ENCODE measurements around the gene PRXL2B.

DNA sequence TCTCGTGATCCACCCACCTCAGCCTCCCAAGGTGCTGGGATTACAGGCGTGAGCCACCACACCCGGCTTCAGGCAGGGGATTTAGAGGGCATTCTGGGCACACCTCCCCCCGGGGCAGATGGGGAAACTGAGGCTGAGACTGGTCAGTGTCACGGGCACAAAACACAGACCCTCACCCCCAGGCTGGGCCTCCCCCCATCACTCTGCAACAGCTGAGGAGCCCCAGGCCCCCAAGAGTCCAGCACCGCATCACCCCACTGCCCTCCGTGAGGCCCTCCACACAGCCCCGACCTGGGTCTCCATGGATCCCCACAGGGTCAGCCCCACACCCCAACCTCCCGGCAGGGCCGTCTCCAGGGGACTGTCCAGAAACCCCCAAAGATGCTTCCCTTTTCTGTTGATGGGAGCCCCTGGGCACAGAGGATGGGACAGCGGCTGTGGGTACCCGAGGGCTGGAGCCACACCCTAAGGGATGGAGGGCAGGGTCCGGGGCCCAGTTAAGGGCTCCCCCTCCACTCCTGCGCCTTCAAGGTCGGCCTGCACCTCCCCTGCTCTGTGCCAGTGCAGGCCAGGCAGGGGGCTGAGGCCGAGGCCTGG is 19.4 kb upstream of the PRXL2B start:
- TF ChIP-seq, protein P1, sequence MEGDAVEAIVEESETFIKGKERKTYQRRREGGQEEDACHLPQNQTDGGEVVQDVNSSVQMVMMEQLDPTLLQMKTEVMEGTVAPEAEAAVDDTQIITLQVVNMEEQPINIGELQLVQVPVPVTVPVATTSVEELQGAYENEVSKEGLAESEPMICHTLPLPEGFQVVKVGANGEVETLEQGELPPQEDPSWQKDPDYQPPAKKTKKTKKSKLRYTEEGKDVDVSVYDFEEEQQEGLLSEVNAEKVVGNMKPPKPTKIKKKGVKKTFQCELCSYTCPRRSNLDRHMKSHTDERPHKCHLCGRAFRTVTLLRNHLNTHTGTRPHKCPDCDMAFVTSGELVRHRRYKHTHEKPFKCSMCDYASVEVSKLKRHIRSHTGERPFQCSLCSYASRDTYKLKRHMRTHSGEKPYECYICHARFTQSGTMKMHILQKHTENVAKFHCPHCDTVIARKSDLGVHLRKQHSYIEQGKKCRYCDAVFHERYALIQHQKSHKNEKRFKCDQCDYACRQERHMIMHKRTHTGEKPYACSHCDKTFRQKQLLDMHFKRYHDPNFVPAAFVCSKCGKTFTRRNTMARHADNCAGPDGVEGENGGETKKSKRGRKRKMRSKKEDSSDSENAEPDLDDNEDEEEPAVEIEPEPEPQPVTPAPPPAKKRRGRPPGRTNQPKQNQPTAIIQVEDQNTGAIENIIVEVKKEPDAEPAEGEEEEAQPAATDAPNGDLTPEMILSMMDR (conservative IDR thresholded peaks at IDR 0.05 in 1 of 2, IDR thresholded peaks at IDR 0.05 in 1 of 2; ENCODE audit: low read depth in 1 of 2, low read length in 2 of 2) = no peak
- TF ChIP-seq EZH2 (IDR thresholded peaks at IDR 0.05; ENCODE audit: low read length, missing control alignments) = no peak
